B cell (primary cell): ENCODE data around the gene TRPV2. TPM values are rescaled to one million over a fixed set of nuclear protein-coding genes. Genes with fewer than 3 reads are reported as not detected.

ENCODE experiments used
- ATAC-seq: fragments of 200-7000 bp; cut with Tn5 transposase; one replicate; pipeline ENCODE4 v1.10.0; 2021; ENCODE audit warnings: low read depth, mild to moderate bottlenecking, moderate number of reproducible peaks, moderate library complexity
- CTCF ChIA-PET: fragments of 350-600 bp; sonication (Branson Sonifier 250); formaldehyde crosslinking; loops from one replicate; lab custom pipeline; 2021; ENCODE audit warnings: antibody characterized with exemption, inconsistent platforms; lab: Charles Lee
- POLR2A ChIA-PET: fragments of 350-600 bp; sonication (Branson Sonifier 250); formaldehyde crosslinking; loops from one replicate; lab custom pipeline; 2021; ENCODE audit warnings: antibody characterized with exemption; lab: Charles Lee
- DNase-seq: peaks from one replicate; pipeline ENCODE4 v3.0.0; 2013
- H2AFZ ChIP-seq: 2 replicates; pipeline ENCODE4 v1.6.1; 2012; ENCODE audit warnings: mild to moderate bottlenecking, low read depth, low read length; ENCODE audit not compliant: insufficient read depth, poor library complexity, severe bottlenecking
- H3K27ac ChIP-seq, 2 donors: 1 replicate in 1 of 2; 2 replicates in 1 of 2; pipeline ENCODE4 v1.5.1; 2012 to 2013; ENCODE audit warnings: low read length in 2 of 2, mild to moderate bottlenecking in 2 of 2, moderate library complexity in 1 of 2
- H3K27me3 ChIP-seq, 4 experiments: fragments of 200-600 bp in 1 of 4; sonication (generic) in 1 of 4; replicated peaks in 1 of 4; 1 replicate in 2 of 4; 2 replicates in 2 of 4; pipeline versions ENCODE4 v1.6.1 to v1.7.0; 2013 to 2016; ENCODE audit warnings: low read length in 3 of 4, mild to moderate bottlenecking in 2 of 4, mixed read lengths in 1 of 4, moderate library complexity in 1 of 4; ENCODE audit not compliant: insufficient read depth in 4 of 4, control insufficient read depth in 3 of 4; ENCODE audit errors: control extremely low read depth in 1 of 4
- H3K36me3 ChIP-seq, 2 experiments: replicated peaks in 1 of 2; 1 replicate in 1 of 2; 2 replicates in 1 of 2; pipeline versions ENCODE4 v1.6.1 to v1.7.1; 2013; ENCODE audit warnings: low read length in 1 of 2; ENCODE audit not compliant: insufficient read depth in 2 of 2, control insufficient read depth in 1 of 2; ENCODE audit errors: control extremely low read depth in 1 of 2, extremely low read depth in 1 of 2
- H3K4me1 ChIP-seq, 2 donors: fragments of 200-600 bp in 1 of 2; sonication (generic) in 1 of 2; 1 replicate in 1 of 2; 2 replicates in 1 of 2; pipeline versions ENCODE4 v1.5.1 to v1.6.1; 2013 to 2017; ENCODE audit warnings: low read length in 2 of 2; ENCODE audit not compliant: control insufficient read depth in 2 of 2, insufficient read depth in 2 of 2
- H3K4me2 ChIP-seq: replicated peaks from 2 replicates; pipeline ENCODE3; 2012; ENCODE audit warnings: mild to moderate bottlenecking, low read depth, low read length; ENCODE audit not compliant: poor library complexity, severe bottlenecking
- H3K4me3 ChIP-seq, 5 experiments: fragments of 200-600 bp in 1 of 5; sonication (generic) in 1 of 5; 1 replicate in 3 of 5; 2 replicates in 2 of 5; pipeline versions ENCODE4 v1.5.1 to v1.7.0; 2011 to 2016; ENCODE audit warnings: low read length in 4 of 5, mild to moderate bottlenecking in 4 of 5, low read depth in 2 of 5, control low read depth in 1 of 5, moderate library complexity in 1 of 5; ENCODE audit not compliant: insufficient read depth in 1 of 5; ENCODE audit errors: control extremely low read depth in 1 of 5, extremely low read depth in 1 of 5
- H3K79me2 ChIP-seq: fragments of 200-600 bp; sonication (generic); one replicate; pipeline ENCODE4 v1.6.0; 2016; ENCODE audit warnings: low read length; ENCODE audit not compliant: control insufficient read depth, insufficient read depth
- H3K9ac ChIP-seq: fragments of 200-600 bp; sonication (generic); 2 replicates; pipeline ENCODE4 v1.6.1; 2017; ENCODE audit warnings: mild to moderate bottlenecking, low read length, moderate library complexity
- H3K9me3 ChIP-seq, 3 donors: one replicate each; pipeline versions ENCODE4 v1.6.1 to v1.7.1; 2013; ENCODE audit warnings: low read length in 2 of 3; ENCODE audit not compliant: control insufficient read depth in 2 of 3, insufficient read depth in 1 of 3; ENCODE audit errors: control extremely low read depth in 1 of 3
- H4K20me1 ChIP-seq: 2 replicates; pipeline ENCODE4 v1.6.0; 2012; ENCODE audit warnings: mild to moderate bottlenecking, low read length; ENCODE audit not compliant: insufficient read depth, control insufficient read depth, poor library complexity, severe bottlenecking
- H3K27ac Mint-ChIP-seq: one replicate; pipeline ENCODE4 v1.8.0; 2021; ENCODE audit warnings: mixed read lengths
- H3K27me3 Mint-ChIP-seq: one replicate; pipeline ENCODE4 v1.8.0; 2021; ENCODE audit warnings: mixed read lengths
- H3K4me1 Mint-ChIP-seq: one replicate; pipeline ENCODE4 v1.8.0; 2021; ENCODE audit warnings: mixed read lengths
- H3K4me3 Mint-ChIP-seq: one replicate; pipeline ENCODE4 v1.8.0; 2021; ENCODE audit warnings: mixed read lengths
- H3K9me3 Mint-ChIP-seq: one replicate; pipeline ENCODE4 v1.8.0; 2022; ENCODE audit warnings: mixed read lengths; ENCODE audit not compliant: insufficient read depth
- EZH2 ChIP-seq: IDR thresholded peaks from 2 replicates; pipeline ENCODE4 v1.6.1; 2012; ENCODE audit warnings: borderline replicate concordance, low read depth, mild to moderate bottlenecking, moderate library complexity, low read length; ENCODE audit not compliant: insufficient read depth, poor library complexity, severe bottlenecking
- WGBS: methylation state at CpG from one replicate; pipeline ENCODE4 v1.1.5; 2013; ENCODE audit warnings: missing lambda C conversion rate; ENCODE audit not compliant: insufficient coverage; 5-methylcytosine and 5-hydroxymethylcytosine counted together
- intact Hi-C: fragments of 100-400 bp; cut with micrococcal nuclease; formaldehyde crosslinking; loops from one replicate; pipeline ENCODE4 v1.10.0; 2022
- polyA minus RNA-seq: library from RNA; depleted of rRNA, polyadenylated mRNA; stranded (reverse); fragments of >200 nt; gene quantifications from 2 replicates; pipeline ENCODE4 v1.2.3, GENCODE V29; 2012
- polyA plus RNA-seq: library from polyadenylated mRNA; depleted of rRNA; stranded (reverse); fragments of >200 nt; gene quantifications from 2 replicates; pipeline ENCODE4 v1.2.3, GENCODE V29; 2012
- total RNA-seq, 2 donors: library from RNA; stranded (reverse); fragments of 120-200 nt in 1 of 2; gene quantifications; 1 replicate in 1 of 2; 2 replicates in 1 of 2; pipeline versions ENCODE4 v1.2.3 to v1.2.4, GENCODE V29; 2013 to 2022
- TF ChIP-seq, protein P1 (sequence below): fragments of 200-600 bp; IDR thresholded peaks from one replicate; pipeline ENCODE4 v1.8.0; 2022; ENCODE audit warnings: antibody characterized with exemption, mild to moderate bottlenecking

TRPV2 gene, protein sequence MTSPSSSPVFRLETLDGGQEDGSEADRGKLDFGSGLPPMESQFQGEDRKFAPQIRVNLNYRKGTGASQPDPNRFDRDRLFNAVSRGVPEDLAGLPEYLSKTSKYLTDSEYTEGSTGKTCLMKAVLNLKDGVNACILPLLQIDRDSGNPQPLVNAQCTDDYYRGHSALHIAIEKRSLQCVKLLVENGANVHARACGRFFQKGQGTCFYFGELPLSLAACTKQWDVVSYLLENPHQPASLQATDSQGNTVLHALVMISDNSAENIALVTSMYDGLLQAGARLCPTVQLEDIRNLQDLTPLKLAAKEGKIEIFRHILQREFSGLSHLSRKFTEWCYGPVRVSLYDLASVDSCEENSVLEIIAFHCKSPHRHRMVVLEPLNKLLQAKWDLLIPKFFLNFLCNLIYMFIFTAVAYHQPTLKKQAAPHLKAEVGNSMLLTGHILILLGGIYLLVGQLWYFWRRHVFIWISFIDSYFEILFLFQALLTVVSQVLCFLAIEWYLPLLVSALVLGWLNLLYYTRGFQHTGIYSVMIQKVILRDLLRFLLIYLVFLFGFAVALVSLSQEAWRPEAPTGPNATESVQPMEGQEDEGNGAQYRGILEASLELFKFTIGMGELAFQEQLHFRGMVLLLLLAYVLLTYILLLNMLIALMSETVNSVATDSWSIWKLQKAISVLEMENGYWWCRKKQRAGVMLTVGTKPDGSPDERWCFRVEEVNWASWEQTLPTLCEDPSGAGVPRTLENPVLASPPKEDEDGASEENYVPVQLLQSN
- 58.6 TPM in 2 replicates for total RNA-seq
- total RNA-seq (2013) = 43.5 TPM
- 85.6 and 89.0 TPM in 2 replicates for polyA plus RNA-seq
- 59.4 and 61.4 TPM in 2 replicates for polyA minus RNA-seq

DNA sequence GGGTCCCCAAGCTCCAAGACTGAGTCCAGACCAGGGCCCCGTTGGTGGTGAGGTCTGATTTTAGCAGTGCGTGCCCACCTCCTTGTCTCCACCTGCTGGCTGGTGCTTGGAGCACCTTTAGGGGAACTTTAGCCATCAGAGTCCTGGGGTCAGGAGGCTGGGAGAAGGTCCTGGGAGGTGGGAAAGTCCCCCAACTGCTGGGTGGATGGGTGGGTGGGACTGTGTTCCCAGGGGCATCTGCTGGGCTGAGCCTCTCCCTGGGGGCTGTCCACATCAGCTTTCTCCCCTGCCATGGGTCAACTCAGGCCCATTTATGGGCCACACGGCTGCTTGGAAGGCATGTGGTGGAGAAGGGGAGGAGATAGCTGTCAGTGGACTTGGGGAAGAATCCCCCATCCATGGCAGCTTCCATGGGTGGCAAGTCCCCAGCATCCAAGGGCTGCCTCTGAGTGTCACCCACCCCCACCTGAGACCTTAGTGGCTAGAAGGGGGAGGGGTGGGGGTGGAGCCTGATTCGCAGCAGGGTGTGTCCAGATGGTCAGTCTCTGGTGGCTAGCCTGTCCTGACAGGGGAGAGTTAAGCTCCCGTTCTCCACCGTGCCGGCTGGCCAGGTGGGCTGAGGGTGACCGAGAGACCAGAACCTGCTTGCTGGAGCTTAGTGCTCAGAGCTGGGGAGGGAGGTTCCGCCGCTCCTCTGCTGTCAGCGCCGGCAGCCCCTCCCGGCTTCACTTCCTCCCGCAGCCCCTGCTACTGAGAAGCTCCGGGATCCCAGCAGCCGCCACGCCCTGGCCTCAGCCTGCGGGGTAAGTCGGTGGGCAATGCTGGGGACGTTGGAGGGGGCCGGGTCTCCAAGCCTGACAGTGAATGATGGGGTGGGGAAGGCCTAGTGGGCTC lies at the start of gene TRPV2:
TRPV2 (plus strand) TSS at position 541 of the 894 bp plus-strand sequence. CDS start 2,098 bp downstream, outside the sequence.
- CTCF ChIA-PET = interaction anchor here (0.6 to 4.0 kb wide), 27 partner anchors 11 to 128 kb away, joined by 3 to 91 read pairs (median 4); partner anchors contain the start of genes CENPV and UBB
- Histone ChIP-seq H4K20me1 (peaks cover 26% of the 10 kb centered on the region), H3K9ac (peak within 1 kb of the TSS; percentile 84), H3K4me2 (peak within 1 kb of the TSS; percentile 97), H3K27me3 (no peaks in the 10 kb centered on the region), H3K9me3 (no peaks in the 10 kb centered on the region), H3K4me1 (peaks cover 27 to 48% of the 10 kb centered on the region in 2 donors), H3K27ac (peak within 1 kb of the TSS; percentile 94 to 98), H3K36me3 (peaks cover 0 to 30% of the 10 kb centered on the region in 2 experiments), H3K79me2 (peaks cover 51% of the 10 kb centered on the region), H2AFZ (peak within 1 kb of the TSS; percentile 84), H3K4me3 (peak within 1 kb of the TSS; percentile 53 to 86 (median 67))
- Mint-ChIP-seq H3K9me3 (no peaks in the 10 kb centered on the region), H3K4me1 (peaks cover 42% of the 10 kb centered on the region), H3K27me3 (no peaks in the 10 kb centered on the region), H3K27ac (peak within 1 kb of the TSS; percentile 95), H3K4me3 (peak within 1 kb of the TSS; percentile 98)
- POLR2A ChIA-PET = interaction anchor here (0.7 to 2.2 kb wide), 9 partner anchors 13 to 129 kb away, joined by 3 to 22 read pairs (median 6); partner anchors contain the start of gene UBB
- 0% methylated on average over 15 of the region's 21 CpGs for WGBS
- intact Hi-C loops = loop anchor here (1.0 to 10.0 kb wide), 4 partner anchors 29 to 200 kb away; partner anchors contain the start of genes NCOR1, PIGL and UBB
- TF ChIP-seq, protein P1, sequence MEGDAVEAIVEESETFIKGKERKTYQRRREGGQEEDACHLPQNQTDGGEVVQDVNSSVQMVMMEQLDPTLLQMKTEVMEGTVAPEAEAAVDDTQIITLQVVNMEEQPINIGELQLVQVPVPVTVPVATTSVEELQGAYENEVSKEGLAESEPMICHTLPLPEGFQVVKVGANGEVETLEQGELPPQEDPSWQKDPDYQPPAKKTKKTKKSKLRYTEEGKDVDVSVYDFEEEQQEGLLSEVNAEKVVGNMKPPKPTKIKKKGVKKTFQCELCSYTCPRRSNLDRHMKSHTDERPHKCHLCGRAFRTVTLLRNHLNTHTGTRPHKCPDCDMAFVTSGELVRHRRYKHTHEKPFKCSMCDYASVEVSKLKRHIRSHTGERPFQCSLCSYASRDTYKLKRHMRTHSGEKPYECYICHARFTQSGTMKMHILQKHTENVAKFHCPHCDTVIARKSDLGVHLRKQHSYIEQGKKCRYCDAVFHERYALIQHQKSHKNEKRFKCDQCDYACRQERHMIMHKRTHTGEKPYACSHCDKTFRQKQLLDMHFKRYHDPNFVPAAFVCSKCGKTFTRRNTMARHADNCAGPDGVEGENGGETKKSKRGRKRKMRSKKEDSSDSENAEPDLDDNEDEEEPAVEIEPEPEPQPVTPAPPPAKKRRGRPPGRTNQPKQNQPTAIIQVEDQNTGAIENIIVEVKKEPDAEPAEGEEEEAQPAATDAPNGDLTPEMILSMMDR = peak; percentile 64
- TF ChIP-seq EZH2 = no peak
- ATAC-seq (peak; percentile 47), DNase-seq (peak; percentile 73)
